Mammary epithelial cell (primary cell): ENCODE results near the gene CCDC85B.

Source experiments
- CTCF ChIP-seq, 2 donors: IDR thresholded peaks in 1 of 2; conservative IDR thresholded peaks in 1 of 2; 2 replicates each; pipeline ENCODE4 v1.5.1; 2011 to 2012; ENCODE audit warnings: inconsistent platforms in 2 of 2, low read length in 2 of 2, mild to moderate bottlenecking in 2 of 2, control low read depth in 1 of 2, low read depth in 1 of 2; ENCODE audit not compliant: insufficient read depth in 1 of 2; ENCODE audit errors: extremely low read depth in 1 of 2
- EZH2 ChIP-seq: IDR thresholded peaks from 2 replicates; pipeline ENCODE4 v1.6.1; 2012; ENCODE audit warnings: low read length, inconsistent platforms, borderline replicate concordance

- TF ChIP-seq CTCF (conservative IDR thresholded peaks at IDR 0.05 in 1 of 2, IDR thresholded peaks at IDR 0.05 in 1 of 2; ENCODE audit: extremely low read depth in 1 of 2, insufficient read depth in 1 of 2, low read depth in 1 of 2, low read length in 2 of 2) (no peak), EZH2 (no peak)
Observed at GRCh38 chr11:65852508-65853245, 37.8 kb upstream of the CCDC85B start.
